GM15510 (cell line): ENCODE results near the gene SH2D3C.

Experiments
- POLR2A ChIP-seq: IDR thresholded peaks from 3 replicates; pipeline ENCODE4 v1.6.1; 2011; ENCODE audit warnings: borderline replicate concordance; ENCODE audit not compliant: insufficient read length; ENCODE audit errors: extremely low read depth

Gene SH2D3C, protein sequence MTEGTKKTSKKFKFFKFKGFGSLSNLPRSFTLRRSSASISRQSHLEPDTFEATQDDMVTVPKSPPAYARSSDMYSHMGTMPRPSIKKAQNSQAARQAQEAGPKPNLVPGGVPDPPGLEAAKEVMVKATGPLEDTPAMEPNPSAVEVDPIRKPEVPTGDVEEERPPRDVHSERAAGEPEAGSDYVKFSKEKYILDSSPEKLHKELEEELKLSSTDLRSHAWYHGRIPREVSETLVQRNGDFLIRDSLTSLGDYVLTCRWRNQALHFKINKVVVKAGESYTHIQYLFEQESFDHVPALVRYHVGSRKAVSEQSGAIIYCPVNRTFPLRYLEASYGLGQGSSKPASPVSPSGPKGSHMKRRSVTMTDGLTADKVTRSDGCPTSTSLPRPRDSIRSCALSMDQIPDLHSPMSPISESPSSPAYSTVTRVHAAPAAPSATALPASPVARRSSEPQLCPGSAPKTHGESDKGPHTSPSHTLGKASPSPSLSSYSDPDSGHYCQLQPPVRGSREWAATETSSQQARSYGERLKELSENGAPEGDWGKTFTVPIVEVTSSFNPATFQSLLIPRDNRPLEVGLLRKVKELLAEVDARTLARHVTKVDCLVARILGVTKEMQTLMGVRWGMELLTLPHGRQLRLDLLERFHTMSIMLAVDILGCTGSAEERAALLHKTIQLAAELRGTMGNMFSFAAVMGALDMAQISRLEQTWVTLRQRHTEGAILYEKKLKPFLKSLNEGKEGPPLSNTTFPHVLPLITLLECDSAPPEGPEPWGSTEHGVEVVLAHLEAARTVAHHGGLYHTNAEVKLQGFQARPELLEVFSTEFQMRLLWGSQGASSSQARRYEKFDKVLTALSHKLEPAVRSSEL

DNA sequence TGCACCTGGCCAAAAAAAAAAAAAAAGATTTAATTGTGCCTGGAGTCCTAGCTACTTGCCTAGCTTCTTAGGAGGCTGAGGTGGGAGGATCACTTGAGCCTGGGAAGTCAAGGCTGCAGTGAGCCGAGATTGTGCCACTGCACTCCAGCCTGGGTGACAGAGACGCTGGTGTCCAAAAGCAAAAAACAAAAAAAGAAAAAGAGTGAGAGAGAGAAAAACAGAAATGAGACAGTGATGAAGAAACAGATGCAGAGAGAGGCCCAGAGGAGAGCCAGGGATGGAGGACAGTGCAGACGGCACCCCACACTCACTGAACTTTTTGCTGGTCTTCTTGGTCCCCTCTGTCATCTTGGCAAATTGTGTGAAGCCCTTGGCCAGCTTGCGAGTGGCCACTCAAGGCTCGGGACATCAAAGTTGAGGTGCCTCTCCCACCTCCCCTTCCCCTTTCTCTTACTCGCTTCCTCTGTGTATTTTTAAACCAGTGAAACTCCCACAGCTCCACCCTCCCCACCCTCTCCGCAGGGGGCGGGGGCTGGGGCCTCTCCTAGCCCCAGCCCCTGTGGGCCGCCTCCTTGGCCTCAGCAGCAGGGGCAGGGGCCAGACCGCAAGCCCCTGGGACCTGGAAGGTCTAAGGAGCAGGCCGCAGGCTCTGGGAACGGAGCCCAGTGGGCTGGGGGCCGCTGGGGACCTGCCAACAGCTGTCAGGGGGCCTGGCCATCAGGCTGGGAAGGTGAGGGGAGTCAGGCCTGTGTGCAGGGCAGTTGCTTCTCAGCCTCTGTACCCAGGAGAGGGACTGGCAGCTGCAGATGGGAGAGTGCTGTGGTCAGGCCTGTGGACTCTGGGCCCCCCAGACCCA lies at the start of gene SH2D3C:
Gene SH2D3C (minus strand): TSS at position 387 of the 856 bp plus-strand sequence. CDS start 39 bp downstream, at position 348.
- peak; percentile 67 for TF ChIP-seq POLR2A

GRCh38 chr9:127826253-127826913 lies 47.9 kb upstream of the SH2D3C start:
- no peak for TF ChIP-seq POLR2A

DNA sequence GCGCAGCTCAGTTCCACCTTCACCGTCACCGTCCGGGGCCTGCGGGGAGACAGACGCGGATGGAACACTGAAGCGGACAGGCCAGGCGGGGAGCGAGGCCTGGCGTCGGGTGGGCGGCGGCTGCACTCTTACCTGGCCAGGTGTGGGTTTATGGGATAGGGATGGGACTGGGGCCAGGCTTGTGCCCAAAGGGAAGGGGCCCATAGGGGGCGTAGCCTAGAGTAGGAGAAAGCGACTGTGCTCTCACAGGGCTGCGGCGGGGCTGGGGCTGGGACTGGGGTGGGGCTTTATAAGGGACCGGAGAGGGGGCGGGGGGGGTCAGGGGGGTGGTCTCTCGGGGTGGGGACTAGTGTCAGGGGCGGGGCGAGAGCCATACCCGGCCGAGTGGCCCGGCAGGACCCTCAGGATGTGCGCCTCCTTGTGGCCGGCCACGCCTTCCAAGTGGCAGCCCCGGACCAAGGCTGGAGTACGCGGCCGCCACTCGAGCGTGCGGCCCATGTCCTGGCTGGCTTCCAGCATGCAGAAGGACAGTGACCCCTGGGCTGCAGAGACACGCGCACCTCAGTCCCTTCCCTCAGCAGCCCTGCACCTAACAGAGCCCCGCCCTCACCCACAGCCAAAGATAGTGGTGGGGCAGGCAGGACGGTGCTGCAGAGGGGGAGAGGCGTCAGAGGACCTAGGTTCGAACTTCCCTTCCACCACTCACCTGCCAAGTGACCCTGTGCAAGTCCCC lies 47.0 kb upstream of the SH2D3C start:
- TF ChIP-seq POLR2A: no peak

GRCh38 chr9:127822108-127822507 lies 43.6 kb upstream of the SH2D3C start:
- TF ChIP-seq POLR2A: no peak

GRCh38 chr9:127818574-127818973 lies 40.1 kb upstream of the SH2D3C start:
- TF ChIP-seq POLR2A: no peak

DNA sequence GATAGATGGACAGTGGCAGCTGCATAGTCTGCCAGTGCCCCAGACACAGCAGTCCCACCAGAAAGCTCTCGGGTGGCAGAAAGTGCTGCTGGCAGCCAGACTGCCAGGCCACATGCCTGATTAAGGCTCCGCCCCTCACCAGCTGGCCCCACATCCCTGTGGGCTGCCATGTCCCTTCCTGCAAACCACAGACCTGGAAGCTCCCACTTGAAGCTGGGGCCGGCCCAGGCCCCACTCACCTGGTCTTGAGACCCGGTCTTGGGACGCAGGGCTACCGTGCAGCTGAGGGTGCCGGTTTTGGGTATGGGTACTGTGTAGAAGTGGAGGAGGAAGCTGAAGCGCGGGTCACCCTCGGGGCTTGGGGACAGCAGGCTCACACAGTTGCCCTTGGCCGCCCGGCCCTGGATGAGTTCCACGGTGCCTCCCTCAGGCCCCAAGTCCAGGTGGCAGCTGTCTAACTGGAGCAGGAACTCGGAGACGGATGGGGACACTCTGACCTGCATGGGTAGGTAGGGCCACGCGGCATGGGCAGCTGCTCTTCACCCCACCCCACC lies 39.5 kb upstream of the SH2D3C start:
- no peak for TF ChIP-seq POLR2A

- no peak for TF ChIP-seq POLR2A
These were observed 38.3 kb upstream of the SH2D3C start for GRCh38 chr9:127816728-127817127.

DNA sequence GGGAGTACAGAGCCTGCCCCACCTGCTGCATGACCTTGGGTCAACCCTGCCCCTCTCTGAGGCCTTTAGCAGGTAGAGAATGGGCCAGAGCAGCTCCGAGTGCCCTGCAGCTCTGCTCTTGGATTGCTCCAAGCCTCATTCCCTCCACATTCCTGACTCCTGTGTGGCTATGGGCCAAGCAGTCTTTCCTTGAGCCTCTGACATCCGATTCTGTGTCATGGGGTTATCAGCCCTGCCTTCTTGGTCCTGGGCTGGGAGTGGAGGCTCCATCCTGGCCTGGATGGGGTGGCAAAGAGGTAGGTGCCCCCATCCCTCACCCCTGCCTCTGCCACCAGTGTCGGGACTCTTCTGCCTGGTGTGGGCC lies 37.9 kb upstream of the SH2D3C start:
- TF ChIP-seq POLR2A: no peak

DNA sequence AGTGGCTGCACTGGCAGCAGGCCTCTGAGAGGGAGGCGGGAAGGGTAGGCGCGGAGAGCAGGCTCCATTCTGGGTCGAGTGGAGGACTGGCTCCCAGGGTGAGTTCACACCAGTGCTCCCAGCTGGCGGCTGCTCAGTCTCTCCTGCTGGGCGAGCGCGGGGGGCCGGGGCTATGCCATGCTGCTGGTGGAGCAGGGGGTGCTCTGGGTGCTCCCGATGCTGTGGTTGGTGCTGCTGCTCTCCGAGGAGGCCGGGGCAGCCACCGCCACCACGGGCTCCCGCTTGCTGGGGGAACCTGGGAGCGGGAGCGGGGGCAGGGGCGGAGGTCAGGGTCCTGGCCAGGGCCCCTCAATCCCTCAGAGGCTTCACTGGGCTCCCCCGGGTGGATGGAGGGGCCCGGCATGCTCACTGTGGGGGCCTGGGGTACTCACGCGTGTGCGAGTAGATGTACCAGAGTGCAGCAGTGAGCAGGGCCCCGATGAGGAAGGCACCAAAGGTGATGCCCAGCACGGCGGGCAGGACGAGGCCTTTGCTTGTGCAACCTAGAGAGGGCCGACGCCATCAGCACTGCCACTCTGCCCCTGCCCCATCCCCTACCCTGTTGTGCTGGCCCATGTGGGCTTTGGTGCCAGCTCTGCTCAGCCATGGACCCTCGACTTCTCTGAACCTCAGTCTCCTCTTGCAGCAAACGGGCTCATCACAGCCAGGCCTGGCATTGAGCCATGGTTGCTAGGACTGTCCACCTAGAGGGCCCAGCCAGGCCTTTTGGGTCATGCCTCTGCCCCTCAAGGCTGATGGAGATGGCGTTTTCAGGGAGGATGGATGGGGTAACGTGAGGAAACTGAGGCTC lies 37.3 kb upstream of the SH2D3C start:
- TF ChIP-seq POLR2A: no peak

DNA sequence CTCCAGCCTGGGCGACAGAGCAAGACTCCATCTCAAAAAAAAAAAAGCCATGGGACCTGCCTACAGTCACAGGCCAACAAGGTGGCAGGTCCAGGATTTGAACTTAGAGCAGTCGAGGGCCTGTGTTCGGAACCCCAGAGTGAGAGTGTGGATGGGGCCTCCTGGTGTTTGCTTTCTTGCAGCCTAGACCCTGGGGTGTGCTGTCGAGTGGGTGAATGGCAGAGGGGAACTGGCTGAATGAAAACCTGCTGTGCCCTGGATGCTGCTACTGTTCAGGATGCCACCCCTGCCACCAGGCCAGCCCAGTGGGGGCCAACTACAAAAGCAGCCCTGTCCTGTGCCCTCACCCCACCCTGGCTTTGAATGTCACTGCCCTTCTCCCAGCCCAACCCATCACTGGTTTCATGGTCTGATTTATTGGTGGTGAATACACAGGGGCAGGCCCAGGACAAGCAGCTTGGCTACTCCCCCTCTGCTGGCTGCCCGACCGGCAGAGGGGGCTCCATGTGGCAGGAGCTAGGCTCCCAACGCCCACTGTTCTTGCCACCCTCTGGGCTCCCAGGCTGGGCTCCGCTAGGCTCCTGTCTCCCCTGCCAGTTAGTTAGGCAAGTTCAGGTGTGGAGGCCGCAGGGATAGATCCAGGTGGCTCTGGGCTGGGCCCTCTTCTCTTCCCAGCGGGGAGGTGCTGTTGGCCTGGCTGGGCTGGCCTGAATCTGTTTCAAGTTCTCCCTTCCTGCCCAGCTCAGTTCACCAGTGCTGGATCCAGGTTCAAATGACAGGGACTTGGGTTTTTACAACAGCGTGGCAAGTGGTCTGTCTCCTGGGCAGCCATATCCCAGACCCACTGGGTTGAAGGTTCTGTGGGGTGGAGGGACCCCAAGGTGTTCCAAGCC lies 36.4 kb upstream of the SH2D3C start:
- no peak for TF ChIP-seq POLR2A

DNA sequence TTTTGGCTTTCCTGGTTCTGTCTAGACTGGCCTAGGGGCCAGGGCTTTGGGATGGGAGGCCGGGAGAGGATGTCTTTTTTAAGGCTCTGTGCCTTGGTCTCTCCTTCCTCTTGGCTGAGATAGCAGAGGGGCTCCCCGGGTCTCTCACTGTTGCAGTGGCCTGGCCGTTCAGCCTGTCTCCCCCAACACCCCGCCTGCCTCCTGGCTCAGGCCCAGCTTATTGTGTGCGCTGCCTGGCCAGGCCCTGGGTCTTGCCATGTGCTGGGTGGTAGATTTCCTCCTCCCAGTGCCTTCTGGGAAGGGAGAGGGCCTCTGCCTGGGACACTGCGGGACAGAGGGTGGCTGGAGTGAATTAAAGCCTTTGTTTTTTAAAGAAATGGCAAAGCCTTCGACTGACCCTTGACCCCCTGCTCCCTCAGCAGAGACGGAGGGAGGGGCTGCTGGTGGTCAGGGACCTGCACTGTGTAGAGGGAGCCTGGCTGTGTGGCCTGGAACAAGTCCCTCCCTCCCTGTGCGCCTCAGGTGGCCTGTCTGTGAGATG lies 35.3 kb upstream of the SH2D3C start:
- no peak for TF ChIP-seq POLR2A
